NCI-H128 (cell line): ENCODE results near the gene ADGRD2.

Experiments
- DNase-seq: peaks from one replicate; lab custom pipeline; 2025; ENCODE audit not compliant: unreplicated experiment; lab: John Stamatoyannopoulos, UW

Gene ADGRD2

DNA sequence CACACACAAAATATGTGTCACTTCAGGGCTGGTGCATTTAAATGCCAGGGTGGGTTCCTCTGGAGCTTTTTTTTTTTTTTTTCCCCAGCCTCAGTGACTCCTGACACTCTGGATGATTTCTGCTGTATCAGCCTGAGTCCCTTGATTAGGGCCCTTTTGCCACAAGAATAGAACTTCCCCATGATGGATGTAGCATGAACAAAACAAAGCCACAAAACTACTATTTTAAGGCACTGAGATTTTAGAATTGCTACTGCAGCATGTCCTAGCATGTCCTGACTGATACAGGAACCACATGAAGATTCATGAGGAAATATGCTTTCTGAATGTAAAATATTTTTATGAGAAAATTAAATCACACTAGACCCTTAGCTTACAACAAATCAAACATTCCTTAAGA lies 13.9 kb upstream of the ADGRD2 start:
- no peak for DNase-seq

DNA sequence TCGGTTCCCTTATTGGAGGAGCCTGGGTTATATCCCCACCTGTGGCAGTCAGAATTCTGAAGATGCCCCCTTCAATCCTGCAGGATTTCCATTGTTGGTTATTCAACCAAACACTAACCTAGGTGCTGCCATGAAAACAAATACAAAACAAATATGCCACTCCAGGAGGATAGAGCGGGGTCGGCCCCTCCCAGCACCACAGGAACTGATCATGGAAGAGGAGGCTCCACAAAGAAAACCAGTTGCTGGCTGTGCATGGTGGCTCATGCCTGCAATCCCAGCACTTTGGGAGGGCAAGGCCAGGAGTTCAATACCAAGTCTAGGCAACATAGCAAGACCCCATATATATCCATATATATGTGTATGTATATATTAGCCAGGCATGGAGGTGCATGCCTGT lies 13.2 kb upstream of the ADGRD2 start:
- no peak for DNase-seq

GRCh38 chr9:124438091-124438490 lies 12.2 kb upstream of the ADGRD2 start:
- DNase-seq = no peak

- DNase-seq = no peak
Measured at GRCh38 chr9:124439086-124439485, 11.2 kb upstream of the ADGRD2 start.

DNA sequence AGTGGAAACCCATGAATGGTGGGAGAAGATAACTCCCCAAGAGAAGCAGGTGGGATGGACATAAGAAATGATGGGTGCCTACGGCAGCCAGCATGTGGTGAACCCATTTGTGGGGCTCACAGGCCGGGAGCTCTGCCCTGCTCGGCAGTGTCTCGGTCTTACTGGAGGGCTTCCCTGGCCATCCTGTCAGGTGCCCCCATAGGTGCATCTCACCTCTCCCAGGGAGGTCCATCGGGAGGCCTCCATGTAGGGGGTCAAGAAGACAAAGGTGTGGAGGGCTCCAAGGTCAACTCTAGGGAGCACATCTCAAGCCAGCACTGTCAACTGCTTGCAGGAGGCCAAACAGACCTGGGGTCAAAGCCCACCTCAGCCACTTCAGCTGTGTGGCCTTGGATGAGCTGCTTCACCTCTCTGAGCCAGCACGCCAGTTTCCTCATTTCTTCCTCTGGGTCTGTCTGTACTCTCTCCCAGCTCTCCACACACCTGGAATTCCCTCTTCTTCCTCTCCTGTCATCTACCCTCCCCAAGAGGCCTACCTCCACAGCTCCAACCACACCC lies 10.5 kb upstream of the ADGRD2 start:
- no peak for DNase-seq

GRCh38 chr9:124440786-124441185 lies 9.5 kb upstream of the ADGRD2 start:
- no peak for DNase-seq

DNA sequence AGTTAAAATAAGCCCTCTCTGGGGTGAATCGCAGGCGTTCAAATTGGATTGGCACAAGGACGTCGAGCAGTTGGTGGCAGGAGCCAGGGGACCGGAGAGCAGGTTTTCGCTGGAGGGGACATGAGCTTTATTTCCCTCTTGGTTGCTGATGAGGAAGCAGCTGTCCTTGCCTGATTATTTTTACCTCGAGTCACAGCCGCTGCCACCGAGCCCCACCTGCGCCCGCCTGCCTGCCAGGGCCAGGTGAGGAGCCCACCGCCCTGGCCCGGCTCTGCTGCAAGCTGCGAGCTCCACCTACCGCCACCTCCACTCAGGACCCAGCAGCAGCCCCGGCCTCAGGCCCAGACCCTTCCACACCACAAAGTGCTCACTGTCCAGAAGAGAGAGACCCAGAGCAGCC lies 9.0 kb upstream of the ADGRD2 start:
- DNase-seq = no peak

DNA sequence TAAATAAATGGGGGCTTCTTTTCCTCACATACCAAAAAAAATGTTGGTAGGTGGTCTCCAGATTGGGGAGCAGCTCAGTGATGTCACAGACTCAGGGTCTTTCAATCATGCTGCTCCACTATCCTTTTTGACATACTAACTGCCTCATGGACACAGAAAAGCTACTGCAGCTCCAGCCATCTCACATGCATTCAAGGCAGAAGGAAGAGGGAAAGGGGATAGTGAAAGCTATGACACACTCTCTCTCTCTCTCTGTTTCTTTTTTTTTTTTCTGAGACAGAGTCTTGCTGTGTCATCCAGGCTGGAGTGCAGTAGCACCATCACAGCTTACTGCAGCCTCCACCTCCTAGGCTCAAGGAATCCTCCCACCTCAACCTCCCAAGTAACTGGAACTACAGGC lies 7.9 kb upstream of the ADGRD2 start:
- DNase-seq = no peak

DNA sequence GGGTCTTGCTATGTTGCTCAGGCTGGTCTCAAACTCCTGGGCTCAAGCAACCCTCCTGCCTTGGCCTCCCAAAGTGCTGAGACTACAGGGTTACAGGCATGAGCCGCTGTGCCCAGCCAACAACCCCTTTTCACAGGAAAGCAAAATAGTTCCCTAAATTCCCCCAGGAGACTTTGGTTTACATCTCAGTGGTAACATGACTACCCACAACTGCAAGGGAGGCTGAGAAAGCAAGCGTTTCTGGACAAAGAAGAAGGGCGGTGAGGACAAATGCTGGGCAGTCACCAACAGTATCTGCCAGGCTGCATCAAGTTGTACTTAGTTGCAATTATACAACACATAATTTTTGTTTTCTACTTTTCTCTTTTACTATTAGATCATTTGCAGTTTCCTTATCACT lies 7.4 kb upstream of the ADGRD2 start:
- DNase-seq = no peak

DNA sequence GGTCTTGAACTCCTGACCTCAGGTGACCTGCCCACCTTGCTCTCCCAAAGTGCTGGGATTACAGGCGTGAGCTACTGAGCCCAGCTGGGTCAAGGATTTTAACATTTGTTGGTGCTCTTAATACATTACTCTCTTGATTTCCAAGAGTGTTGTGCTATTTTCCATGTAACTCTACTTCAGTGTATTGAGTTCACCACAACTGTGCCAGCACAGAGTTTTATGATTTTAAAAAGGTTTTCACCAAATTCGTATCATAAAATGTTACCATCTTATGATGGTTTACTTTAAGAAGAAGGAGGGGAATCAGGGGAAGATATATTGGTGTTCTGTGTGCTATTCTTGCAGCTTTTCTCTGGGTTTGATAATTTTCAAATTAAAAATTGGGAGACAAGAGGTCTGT lies 6.6 kb upstream of the ADGRD2 start:
- DNase-seq = no peak

GRCh38 chr9:124444166-124444565 lies 6.1 kb upstream of the ADGRD2 start:
- no peak for DNase-seq

DNA sequence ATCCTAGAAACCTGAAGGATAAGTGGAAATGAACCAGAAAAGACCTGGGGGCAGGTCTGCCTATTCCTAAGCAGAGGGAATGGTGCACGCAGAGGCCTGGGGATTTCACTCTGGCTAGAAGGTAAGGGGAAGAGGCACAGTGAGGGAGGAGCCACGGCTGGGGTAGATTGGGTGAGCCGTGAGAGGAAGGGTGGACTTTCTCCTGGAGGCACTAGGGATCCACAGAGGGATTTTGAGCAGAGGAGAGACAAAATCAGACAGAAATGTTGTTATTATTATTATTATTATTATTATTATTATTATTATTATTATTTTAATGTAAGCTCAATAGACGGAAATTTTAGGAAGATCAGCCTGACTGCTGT lies 3.0 kb upstream of the ADGRD2 start:
- no peak for DNase-seq

DNA sequence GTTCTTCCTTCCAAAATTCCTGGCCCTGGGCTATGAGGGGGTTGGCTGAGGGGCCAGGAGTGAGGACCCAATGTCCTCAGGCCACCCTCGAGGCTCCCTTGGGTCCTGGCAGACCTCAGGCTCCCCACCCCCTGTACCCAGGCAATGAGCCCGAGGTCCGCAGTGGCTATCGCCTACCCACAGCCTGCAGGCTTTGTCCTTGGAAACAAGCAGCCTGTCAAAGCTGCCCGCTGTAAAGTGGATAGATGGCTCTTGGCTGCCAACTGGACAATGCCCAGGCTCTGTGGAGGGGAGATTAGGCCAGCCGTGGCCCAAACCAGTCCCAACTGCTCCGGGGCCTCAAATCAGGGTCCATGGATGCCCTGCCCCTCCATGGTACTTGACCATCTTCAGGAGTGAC lies 2.2 kb upstream of the ADGRD2 start:
- DNase-seq = no peak

GRCh38 chr9:124449381-124450151 lies 685 bp upstream of the ADGRD2 start:
- no peak for DNase-seq

DNA sequence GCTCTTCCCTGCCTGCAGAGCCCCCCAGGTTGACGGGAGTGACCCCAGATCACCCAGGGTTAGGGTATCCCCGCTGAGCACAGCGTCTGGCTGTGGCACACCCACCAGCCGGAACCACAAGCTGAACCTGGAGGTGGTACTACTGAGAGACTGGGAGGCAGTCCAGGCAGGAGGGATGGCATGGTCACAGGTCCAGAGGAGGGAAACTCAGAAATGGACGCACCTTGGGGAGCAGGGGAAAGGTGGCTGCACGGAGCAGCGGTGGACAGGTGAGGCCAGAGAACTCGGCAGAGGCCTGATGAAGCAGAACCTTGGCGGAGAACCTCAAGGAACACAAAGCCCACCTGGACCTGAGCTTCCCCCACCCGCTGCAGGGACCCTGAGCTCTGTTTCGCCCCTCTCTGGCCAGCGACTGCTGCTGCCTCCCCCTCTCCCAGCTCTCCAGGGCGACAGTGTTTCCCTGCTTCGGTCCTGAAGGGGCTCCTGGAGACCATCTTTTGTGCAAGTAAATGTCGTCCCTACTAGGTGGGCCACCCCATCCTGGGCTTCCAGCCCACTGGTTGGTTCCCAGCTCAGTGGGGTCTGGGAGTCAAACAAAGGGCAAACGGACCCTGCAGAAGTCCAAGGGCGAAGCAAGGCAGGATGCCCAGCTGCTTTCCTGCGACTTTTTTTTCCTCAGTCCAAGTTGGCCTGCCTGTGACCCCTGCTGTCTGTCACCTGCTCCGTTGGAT lies 845 bp downstream of the ADGRD2 start:
- DNase-seq = no peak

GRCh38 chr9:124452326-124452725 lies 2.1 kb downstream of the ADGRD2 start:
- no peak for DNase-seq

DNA sequence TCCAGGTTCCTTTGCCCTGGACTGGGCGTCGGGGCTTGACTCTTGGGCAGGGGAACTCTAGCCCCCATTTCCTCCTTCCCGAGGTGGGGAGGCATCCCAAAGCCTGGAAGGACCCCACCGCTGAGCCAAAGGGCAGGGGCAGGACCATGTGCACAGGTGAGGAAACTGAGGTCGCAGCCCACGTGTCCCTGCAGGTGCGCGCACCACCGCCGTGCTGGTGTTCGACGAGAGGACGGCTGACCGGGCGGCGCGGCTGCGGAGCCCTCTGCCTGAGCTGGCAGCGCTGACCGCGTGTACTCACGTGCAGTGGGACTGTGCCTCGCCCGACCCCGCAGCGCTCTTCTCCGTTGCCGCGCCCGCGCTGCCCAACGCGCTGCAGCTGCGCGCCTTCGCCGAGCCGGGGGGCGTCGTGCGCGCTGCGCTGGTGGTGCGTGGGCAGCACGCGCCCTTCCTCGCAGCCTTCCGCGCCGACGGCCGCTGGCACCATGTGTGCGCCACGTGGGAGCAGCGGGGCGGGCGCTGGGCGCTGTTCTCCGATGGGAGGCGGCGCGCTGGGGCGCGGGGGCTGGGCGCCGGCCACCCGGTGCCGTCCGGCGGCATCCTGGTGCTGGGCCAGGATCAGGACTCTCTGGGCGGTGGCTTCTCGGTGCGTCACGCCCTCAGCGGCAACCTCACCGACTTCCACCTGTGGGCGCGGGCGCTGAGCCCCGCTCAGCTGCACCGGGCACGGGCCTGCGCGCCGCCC lies 2.8 kb downstream of the ADGRD2 start:
- DNase-seq = no peak

GRCh38 chr9:124453586-124454191 lies 3.4 kb downstream of the ADGRD2 start:
- DNase-seq = no peak

DNA sequence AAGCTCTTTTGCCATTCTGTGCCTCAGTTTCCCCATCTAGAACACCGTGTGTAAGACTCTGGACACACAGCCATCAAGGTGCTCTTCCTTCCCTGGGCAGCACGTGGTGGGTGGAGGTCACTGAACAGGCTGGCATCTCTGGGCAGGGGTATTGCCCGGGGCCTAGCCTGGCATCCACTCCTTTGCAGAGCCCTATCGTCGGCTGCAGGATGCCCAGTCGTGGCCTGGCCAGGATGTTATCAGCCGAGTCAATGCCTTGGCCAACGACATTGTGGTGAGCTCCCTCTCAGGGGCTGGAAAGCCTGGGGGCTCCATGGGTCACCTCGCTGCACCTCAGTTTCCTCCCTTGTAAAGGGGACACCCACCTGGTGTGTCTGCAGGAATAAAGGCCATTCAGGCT lies 4.0 kb downstream of the ADGRD2 start:
- no peak for DNase-seq

DNA sequence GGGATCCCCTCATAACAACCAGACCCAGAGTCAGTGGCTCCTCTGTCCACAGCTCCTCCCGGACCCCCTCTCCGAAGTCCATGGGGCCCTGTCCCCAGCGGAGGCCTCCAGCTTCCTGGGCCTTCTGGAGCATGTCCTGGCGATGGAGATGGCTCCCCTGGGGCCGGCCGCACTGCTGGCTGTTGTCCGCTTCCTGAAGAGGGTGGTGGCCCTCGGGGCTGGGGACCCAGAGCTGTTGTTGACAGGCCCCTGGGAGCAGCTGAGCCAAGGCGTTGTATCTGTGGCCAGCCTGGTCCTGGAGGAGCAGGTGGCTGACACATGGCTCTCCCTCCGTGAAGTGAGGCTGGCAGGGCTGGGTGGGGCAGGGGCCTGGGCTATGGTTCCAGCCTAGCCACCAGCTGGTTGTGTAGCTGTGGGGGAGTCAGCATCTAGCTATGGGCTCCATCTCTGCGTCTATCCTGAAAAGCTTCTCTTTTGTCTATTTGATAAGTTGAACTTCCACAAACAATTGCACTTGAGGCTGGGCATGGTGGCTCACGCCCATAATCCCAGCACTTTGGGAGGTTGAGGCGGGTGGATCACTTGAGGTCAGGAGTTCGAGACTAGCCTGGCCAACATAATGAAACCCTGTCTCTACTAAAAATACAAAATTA lies 4.7 kb downstream of the ADGRD2 start:
- no peak for DNase-seq

GRCh38 chr9:124455820-124456219 lies 5.6 kb downstream of the ADGRD2 start:
- DNase-seq = no peak
